GM12864 (cell line): ENCODE data around the gene SLC24A3.

Source experiments
- DNase-seq: peaks from one replicate; pipeline ENCODE4 v3.0.0-alpha.2; 2011; ENCODE audit warnings: low read depth
- H3K4me3 ChIP-seq: 2 replicates; pipeline ENCODE4 v1.5.1; 2011; ENCODE audit warnings: mild to moderate bottlenecking, low read depth, low read length, control low read depth
- TF ChIP-seq, protein P1 (sequence below): IDR thresholded peaks from 2 replicates; pipeline ENCODE4 v1.5.1; 2011; ENCODE audit warnings: low read depth, mild to moderate bottlenecking, moderate library complexity, low read length, control low read depth, inconsistent platforms; ENCODE audit errors: missing control alignments

Gene SLC24A3

DNA sequence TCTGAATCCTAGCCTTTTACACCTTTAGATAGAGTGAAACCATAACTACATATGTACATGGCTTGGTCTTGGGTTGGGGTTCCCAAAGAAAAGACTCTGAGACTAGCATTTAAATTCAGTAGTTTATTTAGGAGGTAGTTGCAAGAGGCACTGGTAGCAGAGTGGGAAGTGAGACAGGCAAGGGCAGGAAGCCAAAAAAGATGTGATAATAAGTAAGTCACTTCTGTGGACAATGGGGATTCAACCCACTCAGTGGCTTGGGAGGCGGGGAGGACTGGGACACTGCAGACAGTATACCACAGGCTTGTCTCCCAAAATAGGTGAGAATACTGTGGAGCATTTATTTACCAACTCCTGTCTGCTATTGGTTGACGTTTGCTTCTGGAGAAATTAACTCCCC, 131.9 kb downstream of the SLC24A3 start:
- DNase-seq: no peak
- TF ChIP-seq, protein P1, sequence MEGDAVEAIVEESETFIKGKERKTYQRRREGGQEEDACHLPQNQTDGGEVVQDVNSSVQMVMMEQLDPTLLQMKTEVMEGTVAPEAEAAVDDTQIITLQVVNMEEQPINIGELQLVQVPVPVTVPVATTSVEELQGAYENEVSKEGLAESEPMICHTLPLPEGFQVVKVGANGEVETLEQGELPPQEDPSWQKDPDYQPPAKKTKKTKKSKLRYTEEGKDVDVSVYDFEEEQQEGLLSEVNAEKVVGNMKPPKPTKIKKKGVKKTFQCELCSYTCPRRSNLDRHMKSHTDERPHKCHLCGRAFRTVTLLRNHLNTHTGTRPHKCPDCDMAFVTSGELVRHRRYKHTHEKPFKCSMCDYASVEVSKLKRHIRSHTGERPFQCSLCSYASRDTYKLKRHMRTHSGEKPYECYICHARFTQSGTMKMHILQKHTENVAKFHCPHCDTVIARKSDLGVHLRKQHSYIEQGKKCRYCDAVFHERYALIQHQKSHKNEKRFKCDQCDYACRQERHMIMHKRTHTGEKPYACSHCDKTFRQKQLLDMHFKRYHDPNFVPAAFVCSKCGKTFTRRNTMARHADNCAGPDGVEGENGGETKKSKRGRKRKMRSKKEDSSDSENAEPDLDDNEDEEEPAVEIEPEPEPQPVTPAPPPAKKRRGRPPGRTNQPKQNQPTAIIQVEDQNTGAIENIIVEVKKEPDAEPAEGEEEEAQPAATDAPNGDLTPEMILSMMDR: no peak
- H3K4me3 ChIP-seq: no peak overlapping the region

DNA sequence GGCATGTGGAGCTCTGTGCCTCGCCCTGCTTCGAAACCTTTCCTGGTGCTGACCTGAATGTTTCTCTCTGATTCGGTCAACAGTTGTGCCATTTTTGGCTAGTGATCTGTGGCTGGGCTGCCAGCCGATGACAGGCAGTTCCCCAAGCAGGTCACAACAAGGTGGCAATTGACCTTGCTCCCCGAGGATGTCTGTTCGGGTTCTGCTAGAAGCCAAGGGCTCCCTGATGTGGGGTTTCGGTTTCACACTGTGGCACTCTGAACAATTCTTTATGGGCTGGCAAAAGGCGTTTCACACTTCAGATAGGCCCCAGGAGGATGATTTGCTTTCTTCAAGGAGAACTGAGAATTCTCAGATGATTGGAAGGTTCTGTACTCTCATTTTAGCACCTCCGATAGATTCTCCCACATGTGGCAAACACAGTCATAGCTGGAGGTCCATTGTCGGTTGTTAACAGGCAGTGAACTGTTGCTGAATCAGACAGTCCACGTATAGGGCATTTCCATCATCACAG, 135.6 kb downstream of the SLC24A3 start:
- DNase-seq: peak; percentile 2
- TF ChIP-seq, protein P1: no peak
- no peak overlapping the region for H3K4me3 ChIP-seq

GRCh38 chr20:19348582-19348981, 136.1 kb downstream of the SLC24A3 start:
- no peak overlapping the region for H3K4me3 ChIP-seq
- TF ChIP-seq, protein P1: no peak
- DNase-seq: no peak

- TF ChIP-seq, protein P1: no peak
- DNase-seq: no peak
- H3K4me3 ChIP-seq: no peak overlapping the region
Observed at GRCh38 chr20:19349879-19350278, 137.4 kb downstream of the SLC24A3 start.

DNA sequence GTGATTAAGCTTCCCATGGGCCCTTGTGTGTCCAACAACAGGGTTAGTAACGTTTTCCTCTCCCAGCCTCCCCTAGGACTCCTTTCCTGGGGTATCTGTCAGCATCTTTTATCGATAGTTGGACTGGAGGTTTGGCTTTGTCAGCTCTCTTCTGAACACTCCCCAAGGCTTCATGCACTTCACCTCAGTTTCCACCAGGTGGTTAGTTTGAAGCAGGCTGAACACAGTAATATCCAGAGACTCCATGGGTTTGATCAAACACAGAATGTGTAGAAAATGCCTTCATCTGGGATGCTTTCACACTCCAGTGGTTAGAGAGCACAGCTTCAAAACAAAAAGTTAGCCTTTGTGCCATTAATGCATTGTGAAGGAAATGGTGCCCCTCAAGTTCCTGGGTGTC, 139.1 kb downstream of the SLC24A3 start:
- DNase-seq: no peak
- no peak overlapping the region for H3K4me3 ChIP-seq
- TF ChIP-seq, protein P1: peak; percentile 19

GRCh38 chr20:19354950-19355349, 142.5 kb downstream of the SLC24A3 start:
- TF ChIP-seq, protein P1: no peak
- DNase-seq: no peak
- no peak overlapping the region for H3K4me3 ChIP-seq

DNA sequence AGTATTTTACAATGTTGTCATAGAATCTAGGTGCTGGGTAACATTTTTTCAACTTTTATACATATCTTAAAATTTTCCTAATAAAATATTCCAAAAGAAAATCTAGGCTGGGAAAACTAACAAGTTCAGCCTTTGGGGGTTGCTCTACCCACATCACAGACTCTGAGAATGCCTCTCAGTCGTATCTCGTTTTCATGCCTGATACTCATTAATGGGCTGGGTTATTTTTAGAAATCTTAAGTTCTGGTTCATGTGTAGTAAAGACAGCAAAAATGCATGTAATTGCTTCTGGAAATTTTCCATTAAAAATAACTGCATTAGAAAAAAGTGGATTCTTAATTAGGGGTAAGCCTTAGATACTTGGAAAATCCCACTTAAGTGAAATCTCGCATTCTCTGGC, 149.3 kb downstream of the SLC24A3 start:
- TF ChIP-seq, protein P1: no peak
- no peak overlapping the region for H3K4me3 ChIP-seq
- no peak for DNase-seq
